Measurements from ENCODE around the gene RBM24. TPM values are rescaled to one million over a fixed set of nuclear protein-coding genes. Genes with fewer than 3 reads are reported as not detected.
"Not testable (repeated sequence)": the region's sequence is repeated elsewhere in the genome, so short reads cannot be mapped to it uniquely, and the experiment has no call there.

RBM24 gene
- total RNA-seq, 1 experiment from 2014 or later = 0.24 TPM

DNA sequence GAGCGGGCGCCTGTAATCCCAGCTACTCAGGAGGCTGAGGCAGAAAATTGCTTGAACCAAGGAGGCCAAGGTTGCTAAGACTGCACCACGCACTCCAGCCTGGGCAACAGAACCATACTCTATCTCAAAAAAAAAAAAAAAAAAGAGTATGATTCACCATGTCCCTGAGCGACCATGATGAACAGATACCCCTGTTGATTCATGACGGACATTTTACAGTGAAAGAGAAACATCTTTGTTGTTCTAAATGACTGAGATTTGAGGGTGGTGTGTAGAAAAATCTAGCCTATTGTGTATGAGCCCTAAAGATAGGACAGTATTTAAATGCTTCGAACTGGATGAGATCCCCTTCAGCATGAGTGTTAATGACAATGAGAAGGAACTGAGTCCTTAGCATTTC lies 32.8 kb downstream of the RBM24 start:
- POLR2A ChIA-PET (ENCODE audit: low non-redundant PET) = no interaction called here

GRCh38 chr6:17315262-17315661 lies 34.1 kb downstream of the RBM24 start:
- H3K4me1 ChIP-seq (ENCODE audit: insufficient read depth, low read length, poor library complexity, severe bottlenecking) = no peaks in the 10 kb centered on the region
- intact Hi-C loops (cut with micrococcal nuclease; ENCODE audit: unreplicated experiment) = no loop called here
- DNase-seq (ENCODE audit: low spot score) = no peak
- ChIA-PET CTCF (no interaction called here), POLR2A (ENCODE audit: low non-redundant PET) (no interaction called here)
- no peaks in the 10 kb centered on the region for H3K27me3 ChIP-seq (replicated peaks; ENCODE audit: insufficient read depth, low read depth, low read length, poor library complexity)
- H3K4me3 ChIP-seq (ENCODE audit: low read depth, low read length, poor library complexity, severe bottlenecking) = no peak overlapping the region
- no TSS peak for BruUV-seq (replicated peaks)
- no peak for TF ChIP-seq EZH2 (IDR thresholded peaks at IDR 0.05; ENCODE audit: borderline replicate concordance, low read depth, low read length, poor library complexity, severe bottlenecking)
- TF ChIP-seq, protein P1, sequence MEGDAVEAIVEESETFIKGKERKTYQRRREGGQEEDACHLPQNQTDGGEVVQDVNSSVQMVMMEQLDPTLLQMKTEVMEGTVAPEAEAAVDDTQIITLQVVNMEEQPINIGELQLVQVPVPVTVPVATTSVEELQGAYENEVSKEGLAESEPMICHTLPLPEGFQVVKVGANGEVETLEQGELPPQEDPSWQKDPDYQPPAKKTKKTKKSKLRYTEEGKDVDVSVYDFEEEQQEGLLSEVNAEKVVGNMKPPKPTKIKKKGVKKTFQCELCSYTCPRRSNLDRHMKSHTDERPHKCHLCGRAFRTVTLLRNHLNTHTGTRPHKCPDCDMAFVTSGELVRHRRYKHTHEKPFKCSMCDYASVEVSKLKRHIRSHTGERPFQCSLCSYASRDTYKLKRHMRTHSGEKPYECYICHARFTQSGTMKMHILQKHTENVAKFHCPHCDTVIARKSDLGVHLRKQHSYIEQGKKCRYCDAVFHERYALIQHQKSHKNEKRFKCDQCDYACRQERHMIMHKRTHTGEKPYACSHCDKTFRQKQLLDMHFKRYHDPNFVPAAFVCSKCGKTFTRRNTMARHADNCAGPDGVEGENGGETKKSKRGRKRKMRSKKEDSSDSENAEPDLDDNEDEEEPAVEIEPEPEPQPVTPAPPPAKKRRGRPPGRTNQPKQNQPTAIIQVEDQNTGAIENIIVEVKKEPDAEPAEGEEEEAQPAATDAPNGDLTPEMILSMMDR (conservative IDR thresholded peaks at IDR 0.05; ENCODE audit: low read depth, low read length) = no peak
- H3K36me3 ChIP-seq (ENCODE audit: insufficient read depth, low read length, poor library complexity, severe bottlenecking) = no peaks in the 10 kb centered on the region
- H3K27ac ChIP-seq (ENCODE audit: low read depth, low read length, poor library complexity, severe bottlenecking) = no peak overlapping the region
- no peaks in the 10 kb centered on the region for H3K9me3 ChIP-seq (ENCODE audit: low read depth, low read length, poor library complexity, severe bottlenecking)

More for the DNA sequence above, 32.8 kb downstream of the RBM24 start:
- BruUV-seq (replicated peaks) = no TSS peak
- TF ChIP-seq, protein P1 (conservative IDR thresholded peaks at IDR 0.05; ENCODE audit: low read depth, low read length) = no peak
- no peak for TF ChIP-seq EZH2 (IDR thresholded peaks at IDR 0.05; ENCODE audit: borderline replicate concordance, low read depth, low read length, poor library complexity, severe bottlenecking)
- no peaks in the 10 kb centered on the region for H3K27me3 ChIP-seq (replicated peaks; ENCODE audit: insufficient read depth, low read depth, low read length, poor library complexity)
- no peaks in the 10 kb centered on the region for H3K4me1 ChIP-seq (ENCODE audit: insufficient read depth, low read length, poor library complexity, severe bottlenecking)
- intact Hi-C loops (cut with micrococcal nuclease; ENCODE audit: unreplicated experiment) = no loop called here
- CTCF ChIA-PET = no interaction called here
- H3K9me3 ChIP-seq (ENCODE audit: low read depth, low read length, poor library complexity, severe bottlenecking) = no peaks in the 10 kb centered on the region
- H3K36me3 ChIP-seq (ENCODE audit: insufficient read depth, low read length, poor library complexity, severe bottlenecking) = no peaks in the 10 kb centered on the region
- no peak overlapping the region for H3K27ac ChIP-seq (ENCODE audit: low read depth, low read length, poor library complexity, severe bottlenecking)
- no peak overlapping the region for H3K4me3 ChIP-seq (ENCODE audit: low read depth, low read length, poor library complexity, severe bottlenecking)
- no peak for DNase-seq (ENCODE audit: low spot score)

GRCh38 chr6:17318435-17319165 lies 37.4 kb downstream of the RBM24 start:
- Histone ChIP-seq H3K36me3 (ENCODE audit: insufficient read depth, low read length, poor library complexity, severe bottlenecking) (no peaks in the 10 kb centered on the region), H3K4me1 (ENCODE audit: insufficient read depth, low read length, poor library complexity, severe bottlenecking) (no peaks in the 10 kb centered on the region), H3K27ac (ENCODE audit: low read depth, low read length, poor library complexity, severe bottlenecking) (no peak overlapping the region), H3K9me3 (ENCODE audit: low read depth, low read length, poor library complexity, severe bottlenecking) (no peaks in the 10 kb centered on the region), H3K27me3 (replicated peaks; ENCODE audit: insufficient read depth, low read depth, low read length, poor library complexity) (no peaks in the 10 kb centered on the region), H3K4me3 (ENCODE audit: low read depth, low read length, poor library complexity, severe bottlenecking) (no peak overlapping the region)
- intact Hi-C loops (cut with micrococcal nuclease; ENCODE audit: unreplicated experiment) = no loop called here
- no peak for TF ChIP-seq EZH2 (IDR thresholded peaks at IDR 0.05; ENCODE audit: borderline replicate concordance, low read depth, low read length, poor library complexity, severe bottlenecking)
- TF ChIP-seq, protein P1 (conservative IDR thresholded peaks at IDR 0.05; ENCODE audit: low read depth, low read length) = no peak
- no TSS peak for BruUV-seq (replicated peaks)
- DNase-seq (ENCODE audit: low spot score) = no peak
- ChIA-PET CTCF (no interaction called here), POLR2A (ENCODE audit: low non-redundant PET) (no interaction called here)

GRCh38 chr6:17320266-17320665 lies 39.1 kb downstream of the RBM24 start:
- POLR2A ChIA-PET (ENCODE audit: low non-redundant PET); H3K27me3 ChIP-seq (replicated peaks; ENCODE audit: insufficient read depth, low read depth, low read length, poor library complexity); intact Hi-C loops (cut with micrococcal nuclease; ENCODE audit: unreplicated experiment): not testable (repeated sequence)

More at GRCh38 chr6:17320266-17320665, 39.1 kb downstream of the RBM24 start:
- DNase-seq (ENCODE audit: low spot score); BruUV-seq (replicated peaks); H3K27ac ChIP-seq (ENCODE audit: low read depth, low read length, poor library complexity, severe bottlenecking); H3K4me3 ChIP-seq (ENCODE audit: low read depth, low read length, poor library complexity, severe bottlenecking); H3K9me3 ChIP-seq (ENCODE audit: low read depth, low read length, poor library complexity, severe bottlenecking); H3K4me1 ChIP-seq (ENCODE audit: insufficient read depth, low read length, poor library complexity, severe bottlenecking); CTCF ChIA-PET; H3K36me3 ChIP-seq (ENCODE audit: insufficient read depth, low read length, poor library complexity, severe bottlenecking): not testable (repeated sequence)

Measured in A673 (cell line).